Raji (cell line): ENCODE measurements around the gene ANKRD16.

Experiments used
- POLR2A ChIP-seq: IDR thresholded peaks from 2 replicates; pipeline ENCODE4 v1.6.1; 2011; ENCODE audit warnings: low read depth, low read length, control low read depth; ENCODE audit not compliant: insufficient read depth

ANKRD16 gene

GRCh38 chr10:5894403-5894802 is 4.7 kb upstream of the ANKRD16 start:
- no peak for TF ChIP-seq POLR2A

GRCh38 chr10:5893321-5893720 is 3.6 kb upstream of the ANKRD16 start:
- TF ChIP-seq POLR2A = no peak

GRCh38 chr10:5892007-5892406 is 2.3 kb upstream of the ANKRD16 start:
- no peak for TF ChIP-seq POLR2A

GRCh38 chr10:5891009-5891408 is 1.3 kb upstream of the ANKRD16 start:
- no peak for TF ChIP-seq POLR2A

- no peak for TF ChIP-seq POLR2A
These were observed 791 bp upstream of the ANKRD16 start for GRCh38 chr10:5890452-5890915.

- peak; percentile 38; the same call in 1 of the 2 replicates for TF ChIP-seq POLR2A
These were observed 660 bp downstream of the ANKRD16 start for GRCh38 chr10:5888843-5889623.

GRCh38 chr10:5888351-5888750 is 1.3 kb downstream of the ANKRD16 start:
- no peak for TF ChIP-seq POLR2A

GRCh38 chr10:5887641-5888040 is 2.1 kb downstream of the ANKRD16 start:
- no peak for TF ChIP-seq POLR2A

- TF ChIP-seq POLR2A = no peak
These were observed 2.7 kb downstream of the ANKRD16 start for GRCh38 chr10:5887029-5887428.

- no peak for TF ChIP-seq POLR2A
These were observed 4.1 kb downstream of the ANKRD16 start for GRCh38 chr10:5885619-5886018.

- no peak for TF ChIP-seq POLR2A
These were observed 6.7 kb downstream of the ANKRD16 start for GRCh38 chr10:5882961-5883360.

GRCh38 chr10:5876181-5876768 is 13.4 kb downstream of the ANKRD16 start:
- no peak for TF ChIP-seq POLR2A

- TF ChIP-seq POLR2A = no peak
These were observed 16.1 kb downstream of the ANKRD16 start for GRCh38 chr10:5873515-5873995.

- TF ChIP-seq POLR2A = no peak
These were observed 18.1 kb downstream of the ANKRD16 start for GRCh38 chr10:5871596-5871995.

GRCh38 chr10:5869156-5869555 is 20.5 kb downstream of the ANKRD16 start:
- TF ChIP-seq POLR2A = no peak

- TF ChIP-seq POLR2A = no peak
These were observed 27.2 kb downstream of the ANKRD16 start for GRCh38 chr10:5862360-5862961.
